OCI-M2 (cell line): ENCODE results near the gene TEKT4.
"Not testable (repeated sequence)": the region's sequence is repeated elsewhere in the genome, so short reads cannot be mapped to it uniquely, and the experiment has no call there.

Experiments
- DNase-seq: peaks from one replicate; lab custom pipeline; 2025; ENCODE audit not compliant: unreplicated experiment; lab: John Stamatoyannopoulos, UW

The TEKT4 gene

DNA sequence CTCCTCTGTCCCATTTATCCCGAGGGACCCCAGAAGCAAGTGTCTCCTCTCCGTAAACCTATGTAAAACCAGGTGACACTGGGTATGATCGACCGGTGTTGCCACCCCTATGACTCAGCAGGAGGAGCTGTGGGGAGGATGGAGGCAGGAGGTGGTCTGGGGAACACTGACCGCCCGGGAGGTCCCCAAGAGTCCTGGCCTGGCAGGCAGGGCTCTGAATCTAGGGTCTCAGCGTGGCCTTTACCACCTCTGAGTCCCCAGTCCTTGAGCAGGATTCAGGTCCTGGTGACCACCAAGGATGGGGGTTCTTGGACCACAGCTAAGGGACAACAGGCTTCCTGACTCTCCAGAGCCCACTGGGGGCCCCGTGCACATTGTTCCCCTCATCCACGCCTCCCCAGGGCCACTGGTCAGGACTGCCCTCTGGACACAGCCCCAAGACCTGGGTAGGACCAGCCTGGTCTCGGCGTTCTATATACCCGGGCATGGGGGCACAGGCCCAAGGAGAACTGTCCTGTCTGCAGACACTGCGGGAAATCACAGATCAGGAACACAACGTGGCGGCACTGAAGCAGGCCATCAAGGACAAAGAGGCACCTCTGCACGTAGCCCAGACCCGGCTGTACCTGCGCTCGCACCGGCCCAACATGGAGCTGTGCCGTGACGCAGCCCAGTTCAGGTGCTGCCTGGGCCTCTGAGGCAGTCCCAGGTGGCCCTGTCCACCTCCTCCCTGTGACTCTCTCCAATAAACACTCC lies 4.0 kb downstream of the TEKT4 start:
- DNase-seq, result no peak

DNA sequence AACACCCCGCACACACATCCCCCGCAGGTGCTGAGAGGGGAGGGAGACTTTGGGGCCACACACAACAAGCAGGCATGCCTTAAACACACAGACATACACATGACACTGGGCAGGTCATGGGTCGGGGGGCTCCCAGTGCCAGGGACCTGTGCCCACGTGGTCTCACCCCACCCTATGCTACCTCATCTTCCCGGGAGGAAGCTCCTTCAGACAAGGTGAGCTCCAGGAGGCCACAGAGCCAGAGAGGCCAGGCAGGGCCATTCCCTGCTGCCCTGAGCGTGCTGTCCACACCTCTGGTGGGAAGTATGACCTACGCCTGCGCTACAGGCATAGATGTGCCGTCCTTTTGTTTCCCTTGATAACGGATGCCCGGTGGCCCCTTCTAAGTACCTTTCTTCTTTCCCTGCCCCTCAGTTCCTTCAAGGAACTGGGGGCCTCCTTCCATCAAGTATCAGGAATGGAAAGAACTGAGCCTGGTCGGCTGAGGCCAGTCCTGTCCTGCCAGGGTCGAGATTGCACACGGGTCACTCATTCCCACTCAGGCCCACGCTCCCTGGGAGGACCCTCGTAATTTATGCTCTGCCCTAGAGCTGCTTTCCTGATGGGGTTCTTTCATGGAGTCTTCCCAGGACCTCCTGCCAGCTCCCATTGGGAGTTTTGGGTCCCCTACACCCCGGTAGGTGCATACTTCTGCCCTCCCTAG lies 4.7 kb downstream of the TEKT4 start:
- DNase-seq, result no peak

DNA sequence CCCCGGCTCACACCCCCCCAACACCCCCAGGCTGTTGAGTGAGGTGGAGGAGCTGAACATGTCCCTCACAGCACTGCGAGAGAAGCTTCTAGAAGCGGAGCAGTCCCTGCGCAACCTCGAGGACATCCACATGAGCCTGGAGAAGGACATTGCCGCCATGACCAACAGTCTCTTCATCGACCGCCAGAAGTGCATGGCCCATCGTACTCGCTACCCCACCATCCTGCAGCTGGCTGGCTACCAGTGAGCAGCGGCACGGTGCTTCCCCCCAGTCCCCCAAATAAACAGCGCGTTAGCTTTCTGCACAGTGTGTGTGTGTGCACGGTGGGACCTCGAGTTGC lies 5.3 kb downstream of the TEKT4 start:
- no peak for DNase-seq

DNA sequence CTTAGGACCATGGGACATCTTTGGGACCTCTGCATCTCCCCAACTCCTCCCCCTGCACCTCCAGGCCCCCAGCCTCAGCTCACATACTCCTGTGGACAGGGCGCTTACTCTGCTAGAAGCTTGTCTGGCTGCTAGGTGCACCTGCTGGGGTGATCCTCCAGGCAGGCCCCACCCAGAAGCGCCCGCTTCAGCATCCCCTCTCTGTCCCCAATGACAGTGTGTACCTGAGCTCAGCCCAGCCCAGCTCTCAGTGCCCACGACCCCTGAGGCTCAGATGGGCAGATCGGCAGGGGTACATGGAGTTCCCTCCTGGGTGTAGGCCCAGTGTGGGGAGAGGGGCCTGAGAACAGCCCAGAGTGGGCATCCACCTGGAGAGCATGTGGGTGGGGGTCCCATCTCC lies 5.9 kb downstream of the TEKT4 start:
- no peak for DNase-seq

DNA sequence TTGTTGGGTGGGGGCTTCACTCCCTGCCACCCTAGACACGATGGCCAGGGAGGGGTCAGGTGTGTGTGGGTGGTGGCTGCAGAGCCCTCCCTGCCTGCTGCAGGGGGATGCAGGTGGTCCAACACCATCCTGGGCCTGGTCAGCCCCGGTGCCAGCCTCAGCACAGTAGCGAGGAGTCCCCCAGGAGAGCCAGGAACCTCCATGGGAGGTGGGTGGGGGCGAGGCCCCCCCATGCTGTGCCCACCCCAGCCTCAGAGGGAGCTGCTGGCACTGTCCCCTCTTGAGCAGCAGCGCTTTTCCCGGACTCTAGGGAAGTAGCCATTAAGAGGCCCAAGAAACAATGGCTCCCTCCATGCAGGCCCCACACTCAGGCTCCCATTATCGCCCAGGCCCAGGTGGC lies 7.3 kb downstream of the TEKT4 start:
- not testable (repeated sequence) for DNase-seq

DNA sequence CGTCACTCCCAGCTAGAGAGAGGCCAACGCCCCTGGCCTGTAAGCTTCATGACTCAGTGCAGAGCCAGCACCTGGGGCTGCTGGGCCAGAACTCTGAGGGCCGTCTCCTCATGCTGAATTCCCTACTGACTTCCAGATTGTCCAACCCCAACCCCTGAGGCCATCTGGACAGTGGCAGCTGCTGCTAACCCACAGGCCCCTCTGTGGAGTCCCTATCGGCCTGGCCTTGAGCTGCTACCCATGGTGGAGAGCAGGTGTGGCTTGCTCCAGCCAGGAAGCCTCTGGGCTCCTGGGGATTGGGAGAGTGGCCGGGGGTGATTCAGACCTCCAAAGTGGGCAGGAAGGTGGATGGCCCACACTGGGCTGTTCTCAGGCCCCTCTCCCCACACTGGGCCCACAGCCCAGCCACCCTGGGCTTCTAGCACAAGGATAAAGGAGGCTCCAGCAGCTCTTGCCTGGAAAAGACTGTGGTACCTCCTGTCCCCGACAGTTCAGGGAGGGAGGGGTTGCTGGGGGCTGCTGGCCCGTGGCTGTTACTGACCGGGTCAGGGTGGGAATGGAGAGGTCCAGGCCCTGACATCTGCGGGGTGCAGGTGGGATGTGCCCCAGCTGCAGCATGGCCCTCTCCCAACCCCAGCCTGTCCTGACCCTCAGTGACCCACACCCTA lies 8.2 kb downstream of the TEKT4 start:
- no peak for DNase-seq

DNA sequence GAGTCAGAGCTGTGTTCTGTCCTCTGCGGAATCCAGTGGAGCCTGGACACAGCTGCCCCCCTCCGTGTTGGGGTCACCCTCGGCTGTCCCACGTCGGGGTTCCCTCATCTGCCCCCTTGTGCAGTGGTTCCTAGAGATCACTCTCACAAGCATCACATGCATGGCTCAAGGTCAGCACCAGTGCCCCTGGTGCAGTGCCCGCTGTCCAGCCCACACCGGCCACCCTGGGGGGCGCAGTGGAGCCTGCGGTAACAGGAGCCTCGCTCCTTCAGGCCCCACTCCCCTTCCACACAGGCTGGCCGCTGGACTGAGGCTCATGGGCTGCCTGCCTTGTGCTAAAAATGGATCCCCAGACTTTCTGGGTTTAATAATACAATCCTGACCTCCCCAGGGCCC lies 8.8 kb downstream of the TEKT4 start:
- DNase-seq, result no peak

DNA sequence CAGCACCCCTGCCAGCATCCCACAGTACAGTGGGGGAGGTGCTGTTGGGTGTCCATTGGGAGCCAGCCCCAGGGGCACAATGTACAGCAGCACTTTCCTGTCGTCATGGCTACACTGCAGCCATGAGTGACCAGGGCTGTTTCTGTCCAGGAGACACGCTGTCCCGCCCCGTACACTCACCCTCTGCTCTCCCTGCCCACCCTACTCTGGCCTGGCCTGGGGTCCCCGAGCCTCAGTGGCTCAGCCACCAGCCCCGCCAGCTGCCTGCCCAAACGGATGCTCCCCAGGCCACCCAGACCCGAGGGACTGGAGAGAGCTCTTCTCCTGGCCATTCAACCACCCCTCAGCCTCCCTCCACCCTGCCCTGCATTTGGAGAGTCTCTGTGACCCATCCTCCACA lies 9.3 kb downstream of the TEKT4 start:
- no peak for DNase-seq

DNA sequence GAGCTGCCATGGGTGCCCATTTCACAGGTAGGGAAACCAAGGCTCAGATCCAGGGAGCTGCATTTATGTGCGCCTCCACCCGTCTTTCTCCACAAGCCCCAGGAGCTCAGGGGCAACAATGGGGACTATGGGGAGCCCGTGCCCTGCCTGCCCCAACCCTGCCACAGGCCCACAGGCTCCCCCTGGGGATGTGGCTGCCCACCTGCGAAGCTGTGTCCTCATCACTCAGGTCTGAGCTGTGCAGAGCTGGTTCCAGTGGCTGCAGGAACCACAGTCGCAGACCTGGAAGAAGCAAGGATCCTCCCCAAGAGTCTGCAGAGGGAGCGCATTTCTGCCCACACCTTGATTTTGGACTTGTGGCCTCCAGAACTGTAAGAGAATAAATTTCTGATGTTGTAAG lies 9.8 kb downstream of the TEKT4 start:
- DNase-seq, result no peak

DNA sequence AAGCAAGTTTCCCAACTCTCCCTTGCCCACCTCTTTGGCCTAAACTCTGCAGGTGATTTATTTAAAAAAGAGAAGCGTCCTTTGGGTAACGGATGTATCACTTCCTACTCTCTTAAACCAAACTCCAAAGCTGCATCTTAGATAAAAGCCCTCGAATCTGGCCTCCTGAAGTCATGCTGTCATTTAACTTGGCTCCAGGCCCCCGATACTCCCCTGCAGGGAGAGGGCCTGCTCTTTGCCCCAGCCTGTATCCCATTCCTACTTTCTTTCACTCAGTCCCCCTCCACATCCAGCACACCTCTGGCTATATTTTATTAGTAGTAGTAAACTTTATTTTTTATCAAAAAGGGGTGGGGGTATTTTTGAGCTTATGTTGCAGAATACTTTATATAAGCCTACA lies 19.0 kb downstream of the TEKT4 start:
- DNase-seq, result no peak

DNA sequence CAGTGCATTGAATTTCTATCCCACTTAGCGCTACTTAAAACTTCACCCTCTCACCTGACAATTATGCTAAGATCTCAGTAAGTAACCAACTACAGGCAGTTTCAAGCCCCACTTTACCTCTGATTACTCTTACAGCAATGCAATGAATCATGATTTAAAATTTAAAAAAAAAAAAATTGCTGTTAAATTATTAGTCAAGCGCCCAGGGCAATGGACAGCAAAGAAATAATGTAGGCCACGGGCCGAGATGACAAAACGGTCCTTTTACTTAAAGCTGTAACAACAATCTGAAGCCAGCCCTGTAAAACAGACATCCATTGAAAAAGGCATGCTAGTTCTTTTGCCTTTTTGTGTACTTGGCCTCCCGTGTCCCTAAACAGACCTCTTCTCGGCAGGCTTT lies 24.0 kb downstream of the TEKT4 start:
- DNase-seq, result not testable (repeated sequence)

DNA sequence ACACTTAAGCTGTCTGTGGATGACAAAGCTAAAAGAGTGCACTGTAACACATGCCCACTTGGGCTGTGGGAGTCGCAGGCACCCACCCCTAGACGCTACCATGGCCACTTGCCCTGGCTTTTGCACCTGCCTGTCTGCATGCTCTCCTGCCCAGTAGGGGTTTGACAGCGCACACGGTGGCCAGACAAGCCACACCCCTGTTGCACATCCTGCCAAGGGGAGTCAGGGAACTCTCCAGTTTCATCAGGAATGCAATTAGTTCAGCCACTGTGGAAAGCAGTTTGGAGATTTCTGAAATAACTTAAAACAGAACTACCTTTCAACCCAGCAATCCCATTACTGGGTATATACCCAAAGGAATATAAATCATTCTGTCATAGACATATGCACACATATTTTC lies 35.7 kb downstream of the TEKT4 start:
- not testable (repeated sequence) for DNase-seq

DNA sequence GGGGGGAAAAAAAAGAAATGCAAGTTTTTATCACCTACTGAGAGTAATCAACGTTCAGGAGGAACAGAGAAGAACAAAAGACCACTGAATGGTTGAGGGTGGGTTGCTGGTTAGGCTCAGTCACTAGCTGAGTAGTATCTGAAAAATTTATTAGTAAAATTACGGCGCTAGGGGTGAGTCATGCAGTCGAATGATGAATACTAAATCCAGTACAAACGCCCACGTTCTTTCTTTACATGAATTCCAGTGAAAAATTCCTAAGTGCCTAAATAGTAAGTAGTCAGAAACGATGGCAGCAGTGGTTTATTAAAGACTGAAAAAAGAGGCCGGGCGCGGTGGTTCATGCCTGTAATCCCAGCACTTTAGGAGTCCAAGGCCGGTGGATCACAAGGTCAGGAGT lies 52.0 kb downstream of the TEKT4 start:
- no peak for DNase-seq

DNA sequence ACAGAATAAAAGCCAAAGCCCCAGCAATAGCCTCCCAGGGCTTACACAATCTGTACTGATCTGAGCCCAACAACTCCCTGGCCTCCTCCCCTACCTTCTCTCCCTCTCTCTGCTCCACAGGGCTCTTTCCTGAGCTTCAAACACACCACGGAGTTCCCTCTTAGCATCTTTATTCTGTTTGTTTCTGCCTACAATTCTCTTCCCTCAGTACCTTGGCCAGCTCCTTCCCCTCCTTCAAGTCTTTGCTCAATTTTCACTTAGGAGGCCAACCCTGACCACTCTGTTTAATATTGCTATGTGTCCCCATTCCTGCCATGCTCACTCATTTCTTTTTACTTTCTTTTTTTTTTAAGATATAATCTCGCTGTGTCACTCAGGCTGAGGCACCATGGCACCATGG lies 53.8 kb downstream of the TEKT4 start:
- DNase-seq, result not testable (repeated sequence)
